ENCODE results near the gene C1orf122. TPM values are rescaled to one million over a fixed set of nuclear protein-coding genes. Genes with fewer than 3 reads are reported as not detected.

C1orf122 gene
- total and polyA plus RNA-seq, 10 of the 15 experiments (the other 5 are each of a cell fraction or from before 2014, with no cell fraction given), result 1.6 to 35.8 (median 14.8) TPM

DNA sequence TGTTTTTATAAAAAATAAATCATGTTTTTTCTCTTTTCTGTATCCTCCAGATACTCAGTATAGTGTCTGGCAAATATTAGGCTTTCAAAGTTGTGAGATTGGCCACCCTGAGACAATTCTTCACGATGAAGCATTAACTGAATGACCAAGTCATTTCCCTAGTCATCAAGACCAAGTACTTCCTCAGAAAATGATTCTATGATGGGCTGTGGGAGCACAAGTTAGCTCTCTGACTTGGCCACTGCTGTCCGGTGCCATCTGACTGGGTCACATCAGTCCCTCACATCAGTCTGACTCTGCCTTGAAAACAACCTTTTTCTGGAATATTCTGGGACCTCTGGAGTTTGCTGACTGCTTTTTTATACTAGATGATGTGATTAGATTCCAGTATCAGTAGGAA is 13.9 kb downstream of the C1orf122 start:
- H4K20me1 ChIP-seq (ENCODE audit: control insufficient read depth, insufficient read depth), result no peaks in the 10 kb centered on the region
- ChIA-PET SMC1A (ENCODE audit: uncharacterized antibody, unreplicated experiment) (interaction anchor here (1.1 kb wide), 1 partner anchor 27 kb away, joined by 4 read pairs; no protein-coding TSS in a partner anchor), POLR2A (interaction anchor here (0.9 kb wide), 1 partner anchor 17 kb away, joined by 3 read pairs; no protein-coding TSS in a partner anchor), CTCF (interaction anchor here (0.9 to 1.6 kb wide), 4 partner anchors 13 to 39 kb away, joined by 3 to 5 read pairs (median 4); no protein-coding TSS in a partner anchor), RAD21 (ENCODE audit: unreplicated experiment) (no interaction called here)
- TF ChIP-seq CHD1 (IDR thresholded peaks at IDR 0.05; ENCODE audit: low read depth, low read length), result no peak
- no peak for TF ChIP-seq SREBF2 (IDR thresholded peaks at IDR 0.05; ENCODE audit: low read length)
- no peak for TF ChIP-seq SMC3 (IDR thresholded peaks at IDR 0.05; ENCODE audit: borderline replicate concordance, low read length)
- TF ChIP-seq TARDBP (IDR thresholded peaks at IDR 0.05; ENCODE audit: borderline replicate concordance), result no peak
- TF ChIP-seq ETV6 (conservative IDR thresholded peaks at IDR 0.05 in 1 of 2, IDR thresholded peaks at IDR 0.05 in 1 of 2; ENCODE audit: borderline replicate concordance in 1 of 2, low read depth in 1 of 2), result no peak
- TF ChIP-seq IKZF1 (conservative IDR thresholded peaks at IDR 0.05), result no peak
- no peak for TF ChIP-seq RCOR1 (conservative IDR thresholded peaks at IDR 0.05; ENCODE audit: low read depth, low read length)
- WGBS (ENCODE audit: insufficient coverage, insufficient replicate concordance, low lambda C conversion rate, missing lambda C conversion rate), result 47% methylated on average over 2 of the region's 2 CpGs
- no peak overlapping the region for H3K27ac ChIP-seq (ENCODE audit: control insufficient read depth, insufficient read depth)
- no TSS peak for BruUV-seq (replicated peaks)
- H2AFZ ChIP-seq (ENCODE audit: control insufficient read depth, low read depth, low read length), result no peak overlapping the region
- H3K9ac ChIP-seq (ENCODE audit: control insufficient read depth, insufficient read depth, low read length), result no peak overlapping the region
- no peak overlapping the region for H3K4me2 ChIP-seq (ENCODE audit: control insufficient read depth, insufficient read depth)
- peaks cover 7% of the 10 kb centered on the region; the same call in 1 of the 2 replicates for H3K4me1 ChIP-seq (ENCODE audit: control insufficient read depth, insufficient read depth, low read length)
- no peak for ATAC-seq
- FAIRE-seq, result no peak
- peaks cover 14 to 23% of the 10 kb centered on the region in 2 experiments for H3K36me3 ChIP-seq (ENCODE audit: control insufficient read depth in 2 of 2, insufficient read depth in 2 of 2, low read length in 1 of 2)
- intact Hi-C loops (cut with micrococcal nuclease; ENCODE audit: unreplicated experiment), result no loop called here
- H3K9me3 ChIP-seq (replicated peaks; ENCODE audit: control insufficient read depth, insufficient read depth, low read length), result no peaks in the 10 kb centered on the region
- H3K79me2 ChIP-seq (ENCODE audit: control insufficient read depth, insufficient read depth, low read length), result no peaks in the 10 kb centered on the region
- DNase-seq (ENCODE audit: low read depth, low spot score), result no peak
- in situ Hi-C loops (cut with MboI), result no loop called here
- no peaks in the 10 kb centered on the region for H3K27me3 ChIP-seq (replicated peaks in 1 of 2; ENCODE audit: control insufficient read depth in 2 of 2, insufficient read depth in 2 of 2, low read length in 1 of 2)
- H3K4me3 ChIP-seq, result no peak overlapping the region
